Suprapubic skin (tissue), 4 donors: ENCODE measurements around the gene LRRC8C. TPM values are rescaled to one million over a fixed set of nuclear protein-coding genes. Genes with fewer than 3 reads are reported as not detected.

Experiments used
- DNase-seq, 2 donors: peaks; one replicate each; pipeline ENCODE4 v3.0.0-alpha.2; 2019; ENCODE audit warnings: low spot score in 2 of 2
- H3K27ac ChIP-seq: fragments of 200-600 bp; sonication (generic); one replicate; pipeline ENCODE4 v1.5.1; 2019
- H3K27me3 ChIP-seq: fragments of 200-600 bp; sonication (generic); one replicate; pipeline ENCODE4 v1.5.1; 2019
- H3K36me3 ChIP-seq: fragments of 200-600 bp; sonication (generic); one replicate; pipeline ENCODE4 v1.5.1; 2019
- H3K4me1 ChIP-seq: fragments of 200-600 bp; sonication (generic); one replicate; pipeline ENCODE4 v1.5.1; 2019
- H3K4me3 ChIP-seq: fragments of 200-600 bp; sonication (generic); one replicate; pipeline ENCODE4 v1.5.1; 2019; ENCODE audit warnings: mild to moderate bottlenecking
- H3K9me3 ChIP-seq: fragments of 200-600 bp; sonication (generic); one replicate; pipeline ENCODE4 v1.5.1; 2019
- EP300 ChIP-seq: sonication (generic); formaldehyde crosslinking; IDR thresholded peaks from one replicate; pipeline ENCODE4 v1.6.1; 2017; ENCODE audit warnings: antibody characterized with exemption
- POLR2A ChIP-seq, 2 donors: fragments of 450-650 bp; IDR thresholded peaks; one replicate each; pipeline ENCODE4 v1.6.1; 2017; ENCODE audit warnings: antibody characterized with exemption in 2 of 2, mild to moderate bottlenecking in 2 of 2, moderate library complexity in 2 of 2
- POLR2AphosphoS5 ChIP-seq, 3 donors: sonication (generic); formaldehyde crosslinking; IDR thresholded peaks; one replicate each; pipeline ENCODE4 v1.6.1; 2017; ENCODE audit warnings: antibody characterized with exemption in 3 of 3
- WGBS: methylation state at CpG from one replicate; pipeline ENCODE4 v1.1.5; 2018; 5-methylcytosine and 5-hydroxymethylcytosine counted together
- total RNA-seq, 4 donors: library from RNA; depleted of rRNA; stranded (reverse); fragments of >200 nt; gene quantifications; one replicate each; pipeline ENCODE4 v1.1.0, GENCODE V29; 2016
- TF ChIP-seq, protein P1 (sequence below), 2 donors: fragments of 200-600 bp in 1 of 2; fragments of 450-650 bp in 1 of 2; sonication (generic) in 1 of 2; IDR thresholded peaks; one replicate each; pipeline ENCODE4 v1.5.1; 2016 to 2019; ENCODE audit warnings: antibody characterized with exemption in 2 of 2, mild to moderate bottlenecking in 1 of 2, moderate library complexity in 1 of 2

LRRC8C gene
- total RNA-seq, 4 donors from 2014 or later, result 6.2 to 10.4 (median 9.1) TPM

DNA sequence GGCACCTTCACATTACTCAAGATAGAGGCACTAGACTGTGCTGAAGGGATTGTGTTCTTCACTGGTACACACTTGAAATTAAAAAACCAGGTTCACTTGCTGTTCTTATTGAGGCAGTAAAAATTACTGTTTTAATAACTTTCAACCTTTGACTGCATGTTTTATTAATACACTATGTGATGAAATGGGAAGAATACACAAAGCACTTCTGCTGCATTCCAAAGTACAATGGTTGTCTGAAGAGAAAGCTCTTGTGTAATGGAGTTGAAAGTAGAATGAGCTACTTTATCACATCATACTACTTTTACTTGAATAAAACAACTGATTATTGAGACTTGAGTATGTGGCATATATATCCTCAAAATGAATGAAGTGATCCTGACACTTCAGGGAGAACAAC lies 49.7 kb downstream of the LRRC8C start:
- Histone ChIP-seq H3K27me3 (no peaks in the 10 kb centered on the region), H3K4me3 (no peak overlapping the region), H3K36me3 (peaks cover 2% of the 10 kb centered on the region), H3K9me3 (no peaks in the 10 kb centered on the region), H3K4me1 (no peaks in the 10 kb centered on the region), H3K27ac (no peak overlapping the region)
- no peak for TF ChIP-seq POLR2AphosphoS5 (IDR thresholded peaks at IDR 0.05)
- no peak for TF ChIP-seq EP300
- TF ChIP-seq, protein P1, sequence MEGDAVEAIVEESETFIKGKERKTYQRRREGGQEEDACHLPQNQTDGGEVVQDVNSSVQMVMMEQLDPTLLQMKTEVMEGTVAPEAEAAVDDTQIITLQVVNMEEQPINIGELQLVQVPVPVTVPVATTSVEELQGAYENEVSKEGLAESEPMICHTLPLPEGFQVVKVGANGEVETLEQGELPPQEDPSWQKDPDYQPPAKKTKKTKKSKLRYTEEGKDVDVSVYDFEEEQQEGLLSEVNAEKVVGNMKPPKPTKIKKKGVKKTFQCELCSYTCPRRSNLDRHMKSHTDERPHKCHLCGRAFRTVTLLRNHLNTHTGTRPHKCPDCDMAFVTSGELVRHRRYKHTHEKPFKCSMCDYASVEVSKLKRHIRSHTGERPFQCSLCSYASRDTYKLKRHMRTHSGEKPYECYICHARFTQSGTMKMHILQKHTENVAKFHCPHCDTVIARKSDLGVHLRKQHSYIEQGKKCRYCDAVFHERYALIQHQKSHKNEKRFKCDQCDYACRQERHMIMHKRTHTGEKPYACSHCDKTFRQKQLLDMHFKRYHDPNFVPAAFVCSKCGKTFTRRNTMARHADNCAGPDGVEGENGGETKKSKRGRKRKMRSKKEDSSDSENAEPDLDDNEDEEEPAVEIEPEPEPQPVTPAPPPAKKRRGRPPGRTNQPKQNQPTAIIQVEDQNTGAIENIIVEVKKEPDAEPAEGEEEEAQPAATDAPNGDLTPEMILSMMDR (IDR thresholded peaks at IDR 0.05), result no peak
- no peak for TF ChIP-seq POLR2A (IDR thresholded peaks at IDR 0.05)
- DNase-seq, result no peak

DNA sequence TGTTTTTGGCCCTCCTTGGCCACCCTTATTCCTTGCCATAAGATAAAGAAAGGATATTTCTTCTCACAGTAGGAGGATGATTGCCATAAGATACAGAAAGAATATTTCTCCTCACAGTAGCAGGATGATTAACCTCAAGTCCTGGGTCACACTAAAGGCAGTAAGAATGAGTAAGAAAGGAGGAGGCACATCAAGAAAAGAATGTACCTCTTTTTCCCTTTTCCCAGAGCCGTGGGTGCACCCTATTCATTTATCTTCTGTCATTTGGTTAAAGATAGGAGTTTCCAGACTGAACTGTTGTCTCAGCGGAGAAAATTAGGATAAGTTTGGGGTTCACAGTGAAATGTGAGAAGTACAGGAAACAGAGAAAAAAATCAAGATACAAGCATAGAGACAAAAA lies 52.5 kb downstream of the LRRC8C start:
- TF ChIP-seq POLR2AphosphoS5 (IDR thresholded peaks at IDR 0.05), result no peak
- TF ChIP-seq POLR2A (IDR thresholded peaks at IDR 0.05), result no peak
- no peak for TF ChIP-seq EP300
- TF ChIP-seq, protein P1 (IDR thresholded peaks at IDR 0.05), result no peak
- Histone ChIP-seq H3K36me3 (peaks cover 11% of the 10 kb centered on the region), H3K27ac (no peak overlapping the region), H3K4me1 (no peaks in the 10 kb centered on the region), H3K9me3 (no peaks in the 10 kb centered on the region), H3K27me3 (no peaks in the 10 kb centered on the region), H3K4me3 (no peak overlapping the region)
- 96% methylated on average over 2 of the region's 2 CpGs for WGBS
- DNase-seq, result no peak

DNA sequence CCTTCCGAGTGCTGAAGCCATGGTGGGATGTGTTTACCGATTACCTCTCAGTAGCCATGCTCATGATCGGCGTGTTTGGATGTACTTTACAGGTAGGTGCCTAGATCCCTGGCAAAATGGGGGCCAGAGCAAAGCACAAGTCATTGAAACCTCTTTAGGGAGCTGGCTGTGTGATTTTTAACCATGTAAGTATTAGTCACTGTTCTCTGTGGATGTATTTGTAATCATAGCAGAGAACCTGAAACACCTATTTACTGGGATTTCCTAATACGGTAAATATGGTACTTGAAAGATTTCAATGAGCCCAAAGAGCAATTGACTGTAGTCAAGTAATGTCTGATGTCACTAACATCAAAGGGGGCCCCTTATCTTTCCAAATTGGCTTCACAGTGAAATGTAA lies 53.6 kb downstream of the LRRC8C start:
- no peak overlapping the region for H3K27ac ChIP-seq
- H3K4me3 ChIP-seq, result no peak overlapping the region
- H3K27me3 ChIP-seq, result no peaks in the 10 kb centered on the region
- H3K36me3 ChIP-seq, result peaks cover 11% of the 10 kb centered on the region
- TF ChIP-seq, protein P1 (IDR thresholded peaks at IDR 0.05), result no peak
- TF ChIP-seq POLR2A (IDR thresholded peaks at IDR 0.05), result no peak
- no peak for TF ChIP-seq POLR2AphosphoS5 (IDR thresholded peaks at IDR 0.05)
- no peak for TF ChIP-seq EP300
- H3K9me3 ChIP-seq, result no peaks in the 10 kb centered on the region
- no peak for DNase-seq
- H3K4me1 ChIP-seq, result no peaks in the 10 kb centered on the region
- WGBS, result 96% methylated on average over 5 of the region's 5 CpGs

DNA sequence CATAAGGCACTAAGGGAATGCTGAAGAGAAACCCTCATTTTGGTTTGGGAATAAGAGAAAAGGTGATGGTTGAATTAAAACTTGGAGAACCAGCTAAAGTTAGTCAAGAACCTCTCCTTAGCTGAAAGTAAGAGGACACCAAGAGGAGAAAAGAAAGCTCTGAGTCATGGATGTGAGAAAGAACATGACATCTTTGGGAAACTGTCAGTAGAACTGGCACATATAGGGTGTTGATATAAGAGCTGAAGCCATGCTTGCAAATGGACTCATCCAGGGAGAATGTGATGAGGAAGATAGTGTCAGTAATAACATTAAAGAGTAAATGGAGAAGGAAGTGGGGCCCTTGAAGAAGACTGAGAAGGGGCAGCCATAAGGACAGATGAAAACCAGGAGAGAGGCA lies 54.3 kb downstream of the LRRC8C start:
- Histone ChIP-seq H3K36me3 (peaks cover 11% of the 10 kb centered on the region), H3K4me1 (no peaks in the 10 kb centered on the region), H3K27ac (no peak overlapping the region), H3K27me3 (no peaks in the 10 kb centered on the region), H3K4me3 (no peak overlapping the region), H3K9me3 (no peaks in the 10 kb centered on the region)
- DNase-seq, result no peak
- TF ChIP-seq EP300, result no peak

DNA sequence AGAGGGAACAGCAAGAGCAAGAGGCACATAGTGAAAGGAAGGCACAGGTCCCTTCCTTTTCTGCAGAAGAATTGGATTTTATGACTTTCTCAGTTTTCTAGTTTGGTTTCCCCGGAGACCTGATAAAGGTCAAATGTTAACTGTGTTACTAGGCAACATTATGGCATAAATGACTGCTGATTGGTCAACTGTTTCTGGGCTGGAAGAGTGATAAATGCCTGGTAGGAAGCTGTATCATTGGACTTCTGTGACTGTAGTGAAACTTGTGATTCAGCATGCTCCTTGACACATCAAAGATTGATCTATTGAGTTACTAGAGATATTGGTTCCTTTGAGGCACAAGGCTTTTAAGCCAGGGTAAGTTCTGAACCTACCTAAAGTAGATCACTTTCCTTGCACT lies 55.7 kb downstream of the LRRC8C start:
- 85% methylated on average over 1 of the region's 1 CpG for WGBS
- peaks cover 9% of the 10 kb centered on the region for H3K4me1 ChIP-seq
- H3K4me3 ChIP-seq, result no peak overlapping the region
- no peaks in the 10 kb centered on the region for H3K9me3 ChIP-seq
- no peak overlapping the region for H3K27ac ChIP-seq
- TF ChIP-seq POLR2A (IDR thresholded peaks at IDR 0.05), result no peak
- H3K27me3 ChIP-seq, result no peaks in the 10 kb centered on the region
- no peak for DNase-seq
- H3K36me3 ChIP-seq, result peaks cover 11% of the 10 kb centered on the region

DNA sequence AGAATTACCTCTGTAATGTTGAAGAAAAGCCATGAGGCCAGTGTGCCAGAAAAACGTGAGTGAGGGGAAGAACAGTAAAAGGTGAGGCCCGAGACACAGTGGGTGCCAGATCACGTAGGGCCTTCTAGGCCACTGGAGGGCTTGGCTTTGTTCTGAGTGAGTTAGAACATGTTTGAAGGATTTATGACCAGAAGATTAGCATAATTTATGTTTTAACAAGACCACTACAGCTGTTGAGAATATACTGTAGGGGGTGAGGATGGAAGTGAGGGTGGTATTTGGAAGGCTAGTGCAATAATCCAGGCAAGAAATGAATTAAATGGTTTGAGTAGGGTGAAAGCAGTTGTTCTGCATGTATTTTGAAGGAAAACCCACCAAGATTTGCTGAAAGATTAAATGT lies 56.3 kb downstream of the LRRC8C start:
- Histone ChIP-seq H3K4me1 (peaks cover 9% of the 10 kb centered on the region), H3K27me3 (no peaks in the 10 kb centered on the region), H3K9me3 (no peaks in the 10 kb centered on the region), H3K36me3 (peaks cover 11% of the 10 kb centered on the region), H3K4me3 (no peak overlapping the region), H3K27ac (no peak overlapping the region)
- WGBS, result 85% methylated on average over 3 of the region's 3 CpGs
- DNase-seq, result no peak
- TF ChIP-seq EP300, result no peak
- TF ChIP-seq POLR2A (IDR thresholded peaks at IDR 0.05), result no peak
- no peak for TF ChIP-seq POLR2AphosphoS5 (IDR thresholded peaks at IDR 0.05)
- TF ChIP-seq, protein P1 (IDR thresholded peaks at IDR 0.05), result no peak
